ENCODE data around the gene TMEM165.

The TMEM165 gene

GRCh38 chr4:55458611-55459010 lies 62.9 kb downstream of the TMEM165 start:
- DNase-seq (ENCODE audit: low read depth) = peak; percentile 40

DNA sequence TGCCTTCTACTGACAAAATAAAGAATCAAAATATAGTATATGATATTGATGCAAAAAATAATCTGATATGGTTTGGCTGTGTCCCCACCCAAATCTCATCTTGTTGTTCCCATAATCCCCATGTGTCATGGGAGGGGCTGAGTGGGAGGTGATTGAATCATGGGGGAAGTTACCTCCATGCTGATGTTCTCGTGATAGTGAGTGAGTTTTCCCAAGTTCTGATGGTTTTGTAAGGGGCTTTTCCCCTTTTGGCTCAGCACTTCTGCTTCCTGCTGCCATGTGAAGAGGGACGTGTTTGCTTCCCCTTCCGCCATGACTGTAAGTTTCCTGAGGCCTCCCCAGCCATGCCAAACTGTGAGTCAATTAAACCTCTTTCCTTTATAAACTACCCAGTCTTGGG lies 70.2 kb downstream of the TMEM165 start:
- no peak for DNase-seq (ENCODE audit: low read depth)

GRCh38 chr4:55468724-55469123 lies 73.0 kb downstream of the TMEM165 start:
- DNase-seq (ENCODE audit: low read depth) = peak; percentile 73

DNA sequence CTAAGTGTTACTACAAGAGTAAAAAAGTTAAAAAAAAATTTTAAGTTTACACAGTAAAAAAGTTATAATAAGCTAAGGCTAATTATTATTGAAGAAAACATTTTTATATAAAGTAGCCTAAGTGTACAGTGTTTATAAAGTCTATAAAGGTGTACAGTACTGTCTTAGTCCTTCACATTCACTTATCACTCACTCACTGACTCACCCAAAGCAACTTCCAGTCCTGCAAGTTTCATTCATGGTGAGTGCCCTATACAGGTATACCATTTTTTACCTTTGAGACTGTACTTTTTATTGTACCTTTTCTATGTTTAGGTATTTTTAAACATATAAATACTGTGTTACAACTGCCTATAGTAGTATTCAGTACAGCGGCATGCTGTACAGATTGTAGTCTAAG lies 74.2 kb downstream of the TMEM165 start:
- DNase-seq (ENCODE audit: low read depth) = no peak

Data from EH (cell line).